HepG2 (cell line): ENCODE measurements around the gene SERPINI1. TPM values are rescaled to one million over a fixed set of nuclear protein-coding genes. Genes with fewer than 3 reads are reported as not detected.

Experiments used
- ATAC-seq: fragments of 200-7000 bp; cut with Tn5 transposase; 3 replicates; pipeline ENCODE4 v1.9.1; 2020; ENCODE audit warnings: mild to moderate bottlenecking, moderate library complexity
- BruUV-seq: library from RNA; stranded (reverse); fragments of 400-500 nt; replicated peaks from 2 replicates; lab custom pipeline; 2021; lab: Mats Ljungman, UMichigan
- CTCF ChIA-PET: fragments of 300-600 bp; formaldehyde crosslinking; extraction: SDS; loops from one replicate; lab custom pipeline; 2021; ENCODE audit warnings: low total read pairs, inconsistent platforms, low intra/inter-chr PET ratio; lab: Yijun Ruan, JAX
- POLR2A ChIA-PET: fragments of 350-600 bp; sonication (Branson Sonifier 250); formaldehyde crosslinking; loops from one replicate; lab custom pipeline; 2020; ENCODE audit warnings: antibody characterized with exemption, inconsistent platforms; lab: Yijun Ruan, JAX
- DNase-seq: peaks from one replicate; pipeline ENCODE4 v3.0.0-alpha.2; 2015; ENCODE audit warnings: low spot score
- FAIRE-seq: peaks from 3 replicates; lab custom pipeline; 2011; peaks lifted over from hg19 to GRCh38; lab: Jason Lieb, UNC
- H2AFZ ChIP-seq: one replicate; pipeline ENCODE4 v1.6.1; 2011; ENCODE audit warnings: low read length, inconsistent platforms
- H3K27ac ChIP-seq: fragments of 300-600 bp; 3 replicates; pipeline ENCODE4 v1.8.0; 2011; ENCODE audit warnings: mixed run types, mild to moderate bottlenecking, mixed read lengths, low read length, inconsistent platforms; ENCODE audit not compliant: insufficient read depth; ENCODE audit errors: extremely low read length
- H3K27me3 ChIP-seq, 2 experiments: fragments of 200-600 bp in 1 of 2; 2 replicates in 1 of 2; 3 replicates in 1 of 2; pipeline versions ENCODE4 v1.6.0 to v1.8.0; 2011; ENCODE audit warnings: low read length in 2 of 2, mild to moderate bottlenecking in 2 of 2, moderate library complexity in 2 of 2, inconsistent platforms in 1 of 2; ENCODE audit not compliant: insufficient read depth in 2 of 2, control insufficient read depth in 1 of 2
- H3K36me3 ChIP-seq, 2 experiments: fragments of 200-600 bp in 1 of 2; replicated peaks in 1 of 2; 2 replicates in 1 of 2; 3 replicates in 1 of 2; pipeline versions ENCODE4 v1.5.1 to v1.8.0; 2011; ENCODE audit warnings: low read length in 2 of 2, inconsistent platforms in 1 of 2; ENCODE audit not compliant: insufficient read depth in 2 of 2, control insufficient read depth in 1 of 2
- H3K4me1 ChIP-seq: 2 replicates; pipeline ENCODE4 v1.5.1; 2012; ENCODE audit warnings: low read length, inconsistent platforms; ENCODE audit not compliant: insufficient read depth
- H3K4me2 ChIP-seq: 2 replicates; pipeline ENCODE4 v1.6.0; 2011; ENCODE audit warnings: low read depth, low read length, inconsistent platforms
- H3K4me3 ChIP-seq, 3 experiments: fragments of 200-600 bp in 1 of 3; sonication (generic), shearing (Covaris generic) in 1 of 3; replicated peaks in 1 of 3; 2 replicates each; pipeline ENCODE4 v1.5.1; 2011 to 2016; ENCODE audit warnings: low read length in 3 of 3, inconsistent platforms in 2 of 3, low read depth in 2 of 3, mild to moderate bottlenecking in 2 of 3, control low read depth in 1 of 3, mixed read lengths in 1 of 3; ENCODE audit not compliant: insufficient read depth in 1 of 3
- H3K79me2 ChIP-seq: one replicate; pipeline ENCODE4 v1.6.1; 2011; ENCODE audit warnings: low read length, inconsistent platforms; ENCODE audit not compliant: insufficient read depth
- H3K9ac ChIP-seq: 2 replicates; pipeline ENCODE4 v1.6.0; 2011; ENCODE audit warnings: mild to moderate bottlenecking, low read depth, low read length, inconsistent platforms; ENCODE audit not compliant: insufficient read depth
- H3K9me3 ChIP-seq: 2 replicates; pipeline ENCODE4 v1.5.1; 2012; ENCODE audit warnings: mild to moderate bottlenecking, low read length
- H4K20me1 ChIP-seq: 2 replicates; pipeline ENCODE4 v1.6.0; 2011; ENCODE audit warnings: inconsistent platforms, mild to moderate bottlenecking, low read length, moderate library complexity; ENCODE audit not compliant: insufficient read depth
- CREM ChIP-seq, 2 experiments: sonication (generic) in 1 of 2; formaldehyde crosslinking in 1 of 2; IDR thresholded peaks; 2 replicates each; pipeline versions ENCODE4 v1.4.0 to v1.6.1; 2016 to 2020; ENCODE audit warnings: antibody characterized with exemption in 1 of 2, mild to moderate bottlenecking in 1 of 2, missing genetic modification reagents in 1 of 2
- CTCF ChIP-seq: sonication (generic); formaldehyde crosslinking; IDR thresholded peaks from 2 replicates; pipeline ENCODE4 v1.5.0; 2020; ENCODE audit warnings: mild to moderate bottlenecking, missing genetic modification reagents, moderate library complexity
- KAT2B ChIP-seq: fragments of 150-350 bp; IDR thresholded peaks from 2 replicates; pipeline ENCODE4 v1.6.1; 2014; ENCODE audit warnings: low read depth, low read length, borderline replicate concordance
- RARA ChIP-seq: IDR thresholded peaks from 2 replicates; pipeline ENCODE4 v1.6.1; 2016; ENCODE audit warnings: missing genetic modification reagents, missing compliant biosample characterization
- TARDBP ChIP-seq: sonication (generic); formaldehyde crosslinking; IDR thresholded peaks from 2 replicates; pipeline ENCODE4 v1.8.0; 2022; ENCODE audit warnings: mild to moderate bottlenecking, missing genetic modification reagents
- TFAP4 ChIP-seq: sonication (generic); IDR thresholded peaks from 2 replicates; pipeline ENCODE4 v1.6.1; 2016; ENCODE audit warnings: low read depth, borderline replicate concordance
- ZNF34 ChIP-seq: sonication (generic); formaldehyde crosslinking; IDR thresholded peaks from 2 replicates; pipeline ENCODE4 v1.4.0; 2020; ENCODE audit warnings: mild to moderate bottlenecking, missing genetic modification reagents, borderline replicate concordance
- ZNF350 ChIP-seq: sonication (generic); formaldehyde crosslinking; IDR thresholded peaks from 2 replicates; pipeline ENCODE4 v1.4.0; 2020; ENCODE audit warnings: mild to moderate bottlenecking, low read depth, missing genetic modification reagents, borderline replicate concordance
- ZNF510 ChIP-seq: sonication (generic); formaldehyde crosslinking; IDR thresholded peaks from 2 replicates; pipeline ENCODE4 v1.4.0; 2020; ENCODE audit warnings: low read depth, mild to moderate bottlenecking, missing genetic modification reagents
- ZNF558 ChIP-seq: sonication (generic); formaldehyde crosslinking; IDR thresholded peaks from 2 replicates; pipeline ENCODE4 v1.9.0; 2022; ENCODE audit warnings: mild to moderate bottlenecking, missing genetic modification reagents, borderline replicate concordance
- ZNF639 ChIP-seq: conservative IDR thresholded peaks from 2 replicates; pipeline ENCODE4 v1.6.1; 2018; ENCODE audit warnings: missing genetic modification reagents
- ZNF674 ChIP-seq: sonication (generic); formaldehyde crosslinking; IDR thresholded peaks from 2 replicates; pipeline ENCODE4 v1.5.0; 2020; ENCODE audit warnings: low read depth, mild to moderate bottlenecking, missing genetic modification reagents
- ZSCAN20 ChIP-seq: sonication (generic); formaldehyde crosslinking; IDR thresholded peaks from 2 replicates; pipeline ENCODE4 v1.4.0; 2020; ENCODE audit warnings: missing genetic modification reagents, mild to moderate bottlenecking, borderline replicate concordance
- WGBS: methylation state at CpG from one replicate; pipeline ENCODE4 v1.1.6; 2017; ENCODE audit warnings: low lambda C conversion rate; 5-methylcytosine and 5-hydroxymethylcytosine counted together
- in situ Hi-C: cut with HindIII; loops from 2 replicates; pipeline ENCODE4 v1.10.0; 2017; ENCODE audit warnings: low pct_unique_long_range_greater_than_20kb; ENCODE audit not compliant: extremely low pct_ligation_motif_present
- intact Hi-C: fragments of 100-400 bp; cut with micrococcal nuclease; formaldehyde crosslinking; loops from one replicate; pipeline ENCODE4 v1.10.0; 2022; ENCODE audit not compliant: unreplicated experiment
- polyA plus RNA-seq, 8 experiments: library from polyadenylated mRNA; depleted of rRNA in 3 of 8; stranded (reverse) in 7 of 8; unstranded in 1 of 8; fragments of >200 nt; fragmentation: Illumina TruSeq in 4 of 8; extraction: Trizol in 4 of 8; gene quantifications; 2 replicates each; pipeline versions ENCODE4 v1.2.1 to v1.2.3, GENCODE V29; 2011 to 2016; ENCODE audit warnings: low read depth in 4 of 8, missing spikeins in 1 of 8, mixed read lengths in 1 of 8; ENCODE audit not compliant: insufficient read depth in 1 of 8
- total RNA-seq, 5 experiments: library from RNA; depleted of rRNA; stranded (reverse); fragments of >200 nt; fragmentation: Illumina TruSeq; extraction: Trizol; gene quantifications; 2 replicates each; pipeline ENCODE4 v1.2.3, GENCODE V29; 2016; ENCODE audit warnings: low read depth in 1 of 5

The SERPINI1 gene
- total and polyA plus RNA-seq, 2 of the 13 experiments (the other 11 are each of a cell fraction or from before 2014, with no cell fraction given), result 14.7 to 58.0 TPM

GRCh38 chr3:167820102-167820865 lies 84.8 kb downstream of the SERPINI1 start:
- peaks cover 4% of the 10 kb centered on the region for H3K4me1 ChIP-seq
- H3K9me3 ChIP-seq, result no peaks in the 10 kb centered on the region
- ChIA-PET POLR2A (no interaction called here), CTCF (no interaction called here)
- 48% methylated on average over 4 of the region's 12 CpGs for WGBS
- ATAC-seq, result peak; percentile 89
- H3K36me3 ChIP-seq, result no peaks in the 10 kb centered on the region
- DNase-seq, result peak; percentile 3
- no peaks in the 10 kb centered on the region for H3K27me3 ChIP-seq
- intact Hi-C loops (no loop called here), in situ Hi-C loops (no loop called here)
- H3K9ac ChIP-seq, result no peak overlapping the region
- H3K27ac ChIP-seq, result no peak overlapping the region
- no peaks in the 10 kb centered on the region for H4K20me1 ChIP-seq
- no peaks in the 10 kb centered on the region for H3K79me2 ChIP-seq
- H2AFZ ChIP-seq, result no peak overlapping the region
- BruUV-seq, result no TSS peak
- H3K4me3 ChIP-seq, result no peak overlapping the region
- no peak for FAIRE-seq
- H3K4me2 ChIP-seq, result no peak overlapping the region
- TF ChIP-seq RARA (0 out of 2 replicates have a peak, but pooled peaks have one; percentile 14), CTCF (CRISPR knock-in tag) (peak; percentile 41), TFAP4 (no peak)

- no peaks in the 10 kb centered on the region for H3K4me1 ChIP-seq
- no peak for ATAC-seq
- no peak for DNase-seq
- no TSS peak for BruUV-seq
- H4K20me1 ChIP-seq, result no peaks in the 10 kb centered on the region
- in situ Hi-C loops, result no loop called here
- H3K79me2 ChIP-seq, result no peaks in the 10 kb centered on the region
- 83% methylated on average over 12 of the region's 12 CpGs for WGBS
- no peak overlapping the region for H3K9ac ChIP-seq
- FAIRE-seq, result no peak
- H3K4me2 ChIP-seq, result no peak overlapping the region
- H3K36me3 ChIP-seq, result no peaks in the 10 kb centered on the region
- POLR2A ChIA-PET, result no interaction called here
- no peaks in the 10 kb centered on the region for H3K9me3 ChIP-seq
- CTCF ChIA-PET, result no interaction called here
- intact Hi-C loops, result no loop called here
- H3K27ac ChIP-seq, result no peak overlapping the region
- H3K27me3 ChIP-seq, result no peaks in the 10 kb centered on the region
- no peak overlapping the region for H3K4me3 ChIP-seq
- no peak overlapping the region for H2AFZ ChIP-seq
- no peak for TF ChIP-seq ZNF639 (CRISPR knock-in tag)
- no peak for TF ChIP-seq CREM (IDR thresholded peaks at IDR 0.05)
- TF ChIP-seq CREM (CRISPR knock-in tag; IDR thresholded peaks at IDR 0.05), result no peak
- no peak for TF ChIP-seq ZNF350
- no peak for TF ChIP-seq TARDBP (CRISPR knock-in tag)
- TF ChIP-seq KAT2B, result no peak
- no peak for TF ChIP-seq ZNF558 (CRISPR knock-in tag)
- no peak for TF ChIP-seq ZNF34
- no peak for TF ChIP-seq ZNF674 (CRISPR knock-in tag)
- no peak for TF ChIP-seq ZSCAN20 (CRISPR knock-in tag)
- TF ChIP-seq ZNF510 (CRISPR knock-in tag), result no peak
Measured at GRCh38 chr3:167821248-167821805, 85.8 kb downstream of the SERPINI1 start.
